Adrenal gland (tissue), 5 donors: Measurements from ENCODE around the gene C16orf96.

Experiments used
- POLR2A ChIP-seq, 2 donors: fragments of 450-650 bp; IDR thresholded peaks; one replicate each; pipeline ENCODE4 v1.6.1; 2017; ENCODE audit warnings: antibody characterized with exemption in 2 of 2, mild to moderate bottlenecking in 2 of 2, moderate library complexity in 1 of 2
- TF ChIP-seq, protein P1 (sequence below), 6 experiments: fragments of 450-650 bp in 4 of 6; fragments of 200-600 bp in 2 of 6; sonication (generic) in 1 of 6; IDR thresholded peaks; 1 replicate in 5 of 6; 2 replicates in 1 of 6; pipeline versions ENCODE4 v1.5.1 to v1.8.0; 2016 to 2021; ENCODE audit warnings: antibody characterized with exemption in 6 of 6, mild to moderate bottlenecking in 2 of 6, moderate library complexity in 1 of 6
- donor health status: DM: no; HTN: no; CAD: no.

DNA sequence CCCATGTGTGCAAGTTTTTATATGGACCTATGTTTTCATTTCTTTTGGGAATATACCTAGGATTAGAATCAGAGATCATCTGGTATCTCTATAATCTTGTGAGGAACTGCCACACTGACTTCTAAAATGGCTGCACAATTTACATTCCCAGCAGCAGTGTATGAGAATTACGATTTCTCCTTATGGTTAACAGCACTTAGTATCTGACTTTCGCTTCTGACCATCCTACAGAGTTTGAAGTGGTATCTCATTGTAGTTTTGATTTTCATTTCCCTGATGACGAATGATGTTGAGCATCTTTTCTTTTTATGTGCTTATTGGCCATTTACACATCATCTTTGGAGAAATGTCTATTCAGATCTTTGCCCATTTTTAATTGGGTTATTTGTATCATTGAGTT, 10.0 kb downstream of the C16orf96 start:
- TF ChIP-seq POLR2A (IDR thresholded peaks at IDR 0.05) = no peak
- TF ChIP-seq, protein P1, sequence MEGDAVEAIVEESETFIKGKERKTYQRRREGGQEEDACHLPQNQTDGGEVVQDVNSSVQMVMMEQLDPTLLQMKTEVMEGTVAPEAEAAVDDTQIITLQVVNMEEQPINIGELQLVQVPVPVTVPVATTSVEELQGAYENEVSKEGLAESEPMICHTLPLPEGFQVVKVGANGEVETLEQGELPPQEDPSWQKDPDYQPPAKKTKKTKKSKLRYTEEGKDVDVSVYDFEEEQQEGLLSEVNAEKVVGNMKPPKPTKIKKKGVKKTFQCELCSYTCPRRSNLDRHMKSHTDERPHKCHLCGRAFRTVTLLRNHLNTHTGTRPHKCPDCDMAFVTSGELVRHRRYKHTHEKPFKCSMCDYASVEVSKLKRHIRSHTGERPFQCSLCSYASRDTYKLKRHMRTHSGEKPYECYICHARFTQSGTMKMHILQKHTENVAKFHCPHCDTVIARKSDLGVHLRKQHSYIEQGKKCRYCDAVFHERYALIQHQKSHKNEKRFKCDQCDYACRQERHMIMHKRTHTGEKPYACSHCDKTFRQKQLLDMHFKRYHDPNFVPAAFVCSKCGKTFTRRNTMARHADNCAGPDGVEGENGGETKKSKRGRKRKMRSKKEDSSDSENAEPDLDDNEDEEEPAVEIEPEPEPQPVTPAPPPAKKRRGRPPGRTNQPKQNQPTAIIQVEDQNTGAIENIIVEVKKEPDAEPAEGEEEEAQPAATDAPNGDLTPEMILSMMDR (IDR thresholded peaks at IDR 0.05) = no peak
